Left cardiac atrium (tissue), 4 donors: Measurements from ENCODE around the gene EPAS1. TPM values are rescaled to one million over a fixed set of nuclear protein-coding genes. Genes with fewer than 3 reads are reported as not detected.

ENCODE experiments used
- ATAC-seq, 2 donors: fragments of 200-7000 bp; cut with Tn5 transposase; one replicate each; pipeline ENCODE4 v1.9.1; 2020; ENCODE audit warnings: mild to moderate bottlenecking in 2 of 2, moderate library complexity in 2 of 2
- DNase-seq: peaks from one replicate; pipeline ENCODE4 v3.0.0-alpha.2; 2020
- intact Hi-C, 2 donors: fragments of 100-400 bp; cut with DNase I; formaldehyde crosslinking; loops; one replicate each; pipeline versions ENCODE4 v1.14.1 to v1.15.1; 2022 to 2023
- total RNA-seq, 2 donors: library from RNA; stranded (reverse); fragmentation: NEBNext Ultra II Directional; extraction: Animal tissue kit (Norgen Biotek cat#: 25700); gene quantifications; one replicate each; pipeline ENCODE4 v1.2.1, GENCODE V29; 2021
- donor health status: DM: no; HTN: yes; CAD: no.
- donor health status: DM: no; HTN: yes; CAD: no; lungs with severe emphysema.
- donor health status: DM: yes; HTN: yes; CAD: no.
- donor health status: Dilated cardiomyopathy.

Gene EPAS1
- total RNA-seq, 2 donors from 2014 or later: 262 to 377 TPM

DNA sequence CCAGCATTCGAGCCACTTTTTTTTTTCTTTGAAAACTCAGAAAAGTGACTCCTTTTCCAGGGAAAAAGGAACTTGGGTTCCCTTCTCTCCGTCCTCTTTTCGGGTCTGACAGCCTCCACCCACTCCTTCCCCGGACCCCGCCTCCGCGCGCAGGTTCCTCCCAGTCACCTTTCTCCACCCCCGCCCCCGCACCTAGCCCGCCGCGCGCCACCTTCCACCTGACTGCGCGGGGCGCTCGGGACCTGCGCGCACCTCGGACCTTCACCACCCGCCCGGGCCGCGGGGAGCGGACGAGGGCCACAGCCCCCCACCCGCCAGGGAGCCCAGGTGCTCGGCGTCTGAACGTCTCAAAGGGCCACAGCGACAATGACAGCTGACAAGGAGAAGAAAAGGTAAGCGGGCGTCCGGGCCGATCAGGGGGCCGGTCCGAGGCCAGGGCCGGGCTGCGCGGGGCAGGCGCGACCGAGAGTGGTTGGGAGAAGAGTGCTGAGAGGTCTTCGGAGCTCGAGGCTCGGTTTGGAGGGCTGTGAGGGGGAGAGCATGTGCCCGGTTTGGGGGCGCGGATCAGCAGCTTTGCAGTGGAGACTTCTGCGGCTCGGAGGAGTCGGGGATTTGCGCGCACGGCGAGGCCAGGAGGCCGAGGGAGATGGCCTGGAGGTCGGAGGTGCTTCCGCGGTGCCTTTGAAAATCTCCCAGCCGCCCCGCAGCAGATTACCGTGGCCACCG, 502 bp downstream of the EPAS1 start:
- intact Hi-C loops: loop anchor here (2.0 to 10.0 kb wide), 6 partner anchors 37 to 235 kb away; no protein-coding TSS in a partner anchor
- peak; percentile 78 for DNase-seq

DNA sequence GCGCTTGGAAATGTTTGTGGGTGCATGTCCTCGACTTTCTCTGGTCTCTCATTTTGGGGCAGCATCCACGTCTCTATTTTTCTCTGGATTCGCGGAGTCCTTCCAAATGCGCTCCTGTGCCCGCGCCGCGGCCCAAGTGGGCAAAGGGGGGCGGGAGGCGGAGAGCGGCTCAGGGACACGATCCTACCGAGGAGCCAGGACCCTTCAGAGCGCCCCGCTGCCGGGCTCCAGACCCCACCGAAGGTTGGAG, 990 bp downstream of the EPAS1 start:
- DNase-seq (no peak), ATAC-seq (peak in 1 of 2 donors; percentile 3)
- intact Hi-C loops: loop anchor here (2.0 to 10.0 kb wide), 6 partner anchors 37 to 236 kb away; no protein-coding TSS in a partner anchor

More for the DNA sequence above, 502 bp downstream of the EPAS1 start:
- ATAC-seq: peak; percentile 9 to 40

GRCh38 chr2:46298522-46299353, 1.5 kb downstream of the EPAS1 start:
- ATAC-seq (peak; percentile 34 to 41), DNase-seq (peak; percentile 86)
- intact Hi-C loops: loop anchor here (2.0 to 10.0 kb wide), 6 partner anchors 36 to 236 kb away; no protein-coding TSS in a partner anchor

DNA sequence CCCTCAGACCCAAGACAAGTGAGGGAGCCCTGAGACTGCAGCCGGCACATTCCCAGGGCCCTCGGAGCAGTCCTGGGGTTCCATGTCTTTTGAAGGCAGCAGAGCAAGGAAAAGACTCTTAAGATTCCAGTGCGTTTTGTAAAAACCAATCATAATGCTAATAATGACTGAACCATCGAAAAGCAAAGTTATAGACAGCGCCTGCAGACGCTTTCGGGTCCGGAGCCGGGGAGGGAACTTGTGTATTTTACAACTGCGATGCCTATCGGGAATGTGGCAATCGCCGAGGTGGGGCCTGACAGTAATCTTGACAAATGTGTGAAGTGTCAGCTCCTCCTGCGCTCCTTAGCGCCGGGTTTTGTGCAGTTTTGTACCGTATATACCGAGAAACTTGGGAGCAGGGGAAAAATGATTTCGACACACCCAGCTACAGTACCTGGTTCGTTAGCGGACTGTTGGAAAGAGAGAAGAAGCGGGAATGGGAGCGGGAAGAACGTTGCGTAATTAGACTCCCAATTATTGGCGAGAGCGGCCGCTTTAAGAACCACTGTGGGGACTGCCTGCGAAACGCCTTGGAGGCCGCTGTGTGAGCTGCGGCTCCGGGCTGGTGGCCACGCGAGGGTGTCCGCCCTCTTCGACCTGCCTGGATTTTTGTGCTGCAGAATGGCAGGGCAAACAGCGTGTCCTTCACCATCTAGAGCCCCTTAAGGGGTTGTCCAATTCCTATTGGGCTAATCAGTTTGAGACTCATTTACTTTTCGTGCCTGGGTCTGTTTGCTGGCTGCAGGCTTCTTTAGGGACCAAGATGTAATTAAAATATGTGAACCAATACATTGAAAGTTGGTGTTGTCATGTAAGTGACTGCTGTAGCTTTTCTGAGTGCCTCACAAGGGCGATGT, 2.4 kb downstream of the EPAS1 start:
- DNase-seq: peak; percentile 81
- ATAC-seq: peak; percentile 28 to 42
- intact Hi-C loops: loop anchor here (2.0 to 10.0 kb wide), 7 partner anchors 35 to 237 kb away; no protein-coding TSS in a partner anchor

DNA sequence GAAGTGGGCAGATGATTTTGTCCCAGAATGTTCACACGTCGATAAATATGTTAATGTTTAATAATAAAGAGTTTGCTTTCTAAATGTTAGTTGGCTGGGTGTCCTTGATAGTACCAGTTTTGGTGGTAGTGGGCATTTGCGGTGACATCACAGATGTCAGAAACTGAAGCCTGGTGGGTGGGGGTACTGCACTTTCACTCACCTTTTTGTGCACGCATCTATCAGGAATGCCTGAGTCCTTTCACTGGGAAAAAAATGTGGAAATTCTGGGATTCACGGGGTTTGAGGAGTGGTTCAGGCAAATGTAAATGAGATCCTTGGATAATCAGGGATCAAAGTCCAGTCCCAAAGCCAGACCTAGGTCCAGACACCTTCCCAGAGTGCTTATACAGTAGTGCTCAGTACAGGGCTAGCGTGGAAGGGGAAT, 3.2 kb downstream of the EPAS1 start:
- intact Hi-C loops: loop anchor here in 1 of 2 donors (5.0 kb wide), 1 partner anchor 52 kb away; no protein-coding TSS in a partner anchor
- ATAC-seq (no peak), DNase-seq (no peak)

GRCh38 chr2:46302005-46302695, 4.9 kb downstream of the EPAS1 start:
- intact Hi-C loops: loop anchor here in 1 of 2 donors (5.0 kb wide), 1 partner anchor 50 kb away; no protein-coding TSS in a partner anchor
- no peak for DNase-seq

GRCh38 chr2:46303233-46303632, 6.0 kb downstream of the EPAS1 start:
- intact Hi-C loops: loop anchor here in 1 of 2 donors (5.0 kb wide), 1 partner anchor 49 kb away; no protein-coding TSS in a partner anchor
- ATAC-seq (no peak), DNase-seq (no peak)

More at GRCh38 chr2:46302005-46302695, 4.9 kb downstream of the EPAS1 start:
- ATAC-seq: no peak

- no peak for DNase-seq
- ATAC-seq: no peak
- intact Hi-C loops: loop anchor here in 1 of 2 donors (5.0 kb wide), 1 partner anchor 48 kb away; no protein-coding TSS in a partner anchor
Observed at GRCh38 chr2:46303822-46304221, 6.6 kb downstream of the EPAS1 start.

DNA sequence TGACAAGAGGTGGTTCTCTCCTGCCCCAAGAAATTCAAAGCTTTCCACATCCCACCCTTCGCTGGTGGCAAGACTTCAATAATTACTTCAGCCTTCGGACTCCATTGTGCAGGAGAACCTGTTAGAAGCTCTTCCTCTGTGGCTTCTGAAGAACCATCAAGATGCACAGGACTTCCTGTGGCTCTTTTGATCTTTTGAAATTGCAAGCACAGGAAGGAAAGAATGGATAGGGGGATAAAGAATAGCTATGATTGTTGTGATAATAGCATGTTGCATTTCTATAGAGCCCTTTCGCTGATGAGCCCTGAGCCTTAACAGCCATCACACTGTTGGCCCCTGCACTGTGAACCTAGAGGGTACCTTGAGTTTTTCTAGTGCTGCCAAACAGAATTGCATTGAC, 7.4 kb downstream of the EPAS1 start:
- no peak for DNase-seq
- intact Hi-C loops: loop anchor here in 1 of 2 donors (5.0 kb wide), 1 partner anchor 48 kb away; no protein-coding TSS in a partner anchor
- ATAC-seq: no peak

- no peak for DNase-seq
- intact Hi-C loops: no loop called here
Observed at GRCh38 chr2:46305187-46305586, 8.0 kb downstream of the EPAS1 start.

GRCh38 chr2:46305767-46306166, 8.6 kb downstream of the EPAS1 start:
- intact Hi-C loops: no loop called here
- ATAC-seq (no peak), DNase-seq (no peak)

More at GRCh38 chr2:46305187-46305586, 8.0 kb downstream of the EPAS1 start:
- no peak for ATAC-seq

- ATAC-seq (peak in 1 of 2 donors; percentile 7), DNase-seq (no peak)
- intact Hi-C loops: no loop called here
Observed at GRCh38 chr2:46306330-46306751, 9.1 kb downstream of the EPAS1 start.

GRCh38 chr2:46306988-46307655, 9.9 kb downstream of the EPAS1 start:
- ATAC-seq: peak; percentile 55 to 60
- intact Hi-C loops: no loop called here
- no peak for DNase-seq

- ATAC-seq (peak in 1 of 2 donors; percentile 5), DNase-seq (no peak)
- intact Hi-C loops: no loop called here
Observed at GRCh38 chr2:46308081-46308480, 10.9 kb downstream of the EPAS1 start.

DNA sequence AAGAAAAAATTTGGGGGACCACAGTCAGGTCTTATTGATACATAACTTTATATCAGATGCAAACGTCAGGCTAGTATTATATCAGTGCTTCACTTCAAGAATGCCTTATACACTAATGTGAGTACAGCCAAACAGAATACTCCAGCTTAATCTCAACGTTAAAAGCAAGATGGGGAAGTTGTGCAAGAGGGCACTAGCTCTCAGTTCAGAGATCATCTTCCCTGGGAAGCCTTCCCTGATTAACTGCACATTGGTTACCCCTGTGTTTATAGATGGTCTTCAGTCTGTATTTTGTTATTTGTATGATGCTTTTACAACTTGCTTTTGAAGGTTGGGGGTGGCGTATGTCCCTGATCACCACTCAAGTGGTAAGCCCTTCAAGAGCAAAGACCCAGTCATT, 11.4 kb downstream of the EPAS1 start:
- intact Hi-C loops: no loop called here
- ATAC-seq (no peak), DNase-seq (no peak)

DNA sequence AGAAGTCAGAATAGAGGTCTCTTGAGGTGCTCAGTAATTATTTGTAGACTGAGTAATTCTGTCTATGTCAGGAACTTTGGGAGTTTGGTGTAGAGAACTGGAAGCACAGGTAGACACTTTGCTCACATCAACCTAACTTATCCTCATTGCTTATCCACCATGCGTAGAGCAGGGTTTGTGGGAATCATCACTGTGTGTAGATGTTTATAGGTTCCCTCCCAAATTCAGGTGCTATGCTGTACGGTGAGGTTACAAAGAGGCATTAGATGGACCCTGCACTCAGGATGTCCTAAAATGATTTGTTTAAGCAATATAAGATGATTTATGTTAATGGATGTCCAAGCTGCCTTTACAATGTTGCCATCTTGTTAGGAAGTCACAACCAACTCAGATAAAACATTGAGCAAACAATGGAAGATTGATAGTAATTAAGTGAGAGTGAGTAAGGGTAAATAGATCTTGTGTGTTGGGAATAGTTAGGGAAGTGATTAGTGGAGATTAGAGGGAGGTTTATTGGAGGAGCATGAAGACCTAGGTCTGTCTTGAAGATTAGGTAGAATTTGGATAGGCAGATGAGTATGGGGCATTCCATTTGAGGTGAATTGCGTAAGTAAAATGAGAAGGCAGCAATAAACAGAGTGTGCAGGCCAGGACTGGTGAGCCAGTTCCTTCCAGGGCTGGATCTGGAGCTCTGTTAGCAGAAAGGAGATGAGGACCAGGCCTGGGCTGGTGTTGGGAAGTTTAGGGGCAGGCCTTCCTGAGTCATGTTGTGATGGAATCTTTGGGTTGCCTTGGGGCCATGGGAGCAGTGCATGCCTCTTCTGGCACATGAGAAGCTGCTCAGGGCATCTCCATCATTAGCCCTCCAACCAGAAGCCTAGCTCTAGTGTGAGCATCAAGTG, 12.1 kb downstream of the EPAS1 start:
- ATAC-seq: no peak
- no peak for DNase-seq
- intact Hi-C loops: no loop called here

DNA sequence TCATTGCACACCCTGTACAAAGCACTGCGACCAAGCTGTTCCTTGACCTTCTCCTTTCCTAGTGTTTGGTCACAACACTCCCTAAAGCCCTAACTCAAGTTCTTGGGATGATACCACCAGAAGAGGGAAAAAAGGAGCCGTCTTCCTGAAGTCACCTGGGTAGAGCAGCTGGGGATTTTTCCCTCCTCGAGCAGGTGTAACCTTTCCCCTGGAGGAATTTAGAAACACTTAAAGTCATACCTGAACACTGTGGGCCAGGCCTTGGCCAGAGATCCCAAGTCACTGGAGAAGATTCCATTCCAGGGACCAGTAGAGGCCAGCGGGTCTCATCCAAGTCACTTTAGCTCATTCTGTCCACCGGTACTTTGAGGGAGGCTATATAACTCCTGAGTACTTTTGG, 13.2 kb downstream of the EPAS1 start:
- no peak for DNase-seq
- ATAC-seq: no peak
- intact Hi-C loops: no loop called here
